ENCODE measurements around the gene HCN3.

HCN3 gene

DNA sequence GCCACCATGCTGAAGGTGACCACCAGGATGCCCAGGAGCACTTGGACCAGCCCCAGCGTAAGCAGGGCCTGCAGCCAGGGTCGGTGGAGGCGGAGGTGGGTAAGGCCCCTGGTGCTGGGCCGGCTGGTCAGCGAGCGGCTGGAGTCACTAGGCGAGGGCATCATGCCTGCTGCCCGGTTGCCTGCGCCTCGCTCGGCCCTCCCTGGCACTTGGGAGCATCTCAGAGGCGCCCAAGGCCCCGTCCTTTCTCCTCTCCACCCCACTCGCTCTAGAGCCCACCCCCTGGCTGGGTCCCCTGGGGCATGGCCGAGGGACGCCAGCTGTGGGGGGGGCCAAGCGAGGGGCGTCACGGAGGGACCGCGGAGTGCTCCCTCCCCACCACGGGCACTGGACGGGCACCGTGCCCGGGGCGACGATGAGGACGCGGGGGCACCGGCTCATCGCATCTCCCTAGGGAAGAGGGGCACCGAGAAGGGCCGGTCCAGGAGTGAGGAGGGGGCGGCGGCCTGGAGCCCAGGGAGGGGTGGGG lies 22.5 kb upstream of the HCN3 start:
- DNase-seq, result no peak

DNA sequence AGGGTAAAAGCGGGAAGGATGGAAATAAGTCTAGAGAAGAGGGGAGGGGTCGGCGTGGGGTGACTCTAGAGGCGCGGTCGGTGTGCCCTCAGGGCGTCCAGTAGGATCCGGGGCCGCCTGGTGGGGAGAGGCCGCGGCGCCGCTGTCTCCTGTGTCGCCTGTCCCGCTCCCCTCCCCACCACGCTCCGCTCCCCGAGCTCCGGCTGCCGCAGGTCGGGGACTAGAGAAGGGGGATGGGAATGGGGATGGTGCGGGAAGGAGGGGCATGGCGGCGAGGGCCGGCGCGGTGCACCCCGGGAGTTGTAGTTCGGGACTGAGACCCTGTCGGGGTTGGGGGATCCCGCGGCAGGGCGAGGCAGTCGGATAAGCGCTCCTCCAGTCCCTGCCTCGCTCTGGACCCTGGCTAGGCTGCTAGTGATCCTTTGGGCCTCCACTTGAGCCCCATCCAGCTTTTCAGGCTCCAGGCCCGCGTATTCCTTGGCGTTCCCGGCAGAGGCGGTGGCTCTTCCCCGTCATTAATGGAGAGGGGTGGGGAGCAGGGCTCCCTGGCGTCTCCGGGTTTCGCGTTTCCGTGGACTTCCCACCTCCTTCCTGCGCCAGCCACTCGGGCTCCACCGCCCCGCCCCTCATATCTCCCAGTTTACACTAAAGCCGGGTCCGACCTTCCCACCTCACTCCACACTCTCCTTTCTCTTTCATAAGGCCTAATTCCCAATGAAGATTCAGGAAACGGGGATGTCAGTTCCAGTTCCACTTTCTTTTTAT lies 21.8 kb upstream of the HCN3 start, which contains the start of gene ENTREP3:
ENTREP3 (minus strand) TSS at position 241 of the 765 bp plus-strand sequence. CDS start 606 bp downstream, outside the sequence.
- DNase-seq, result peak; percentile 67

DNA sequence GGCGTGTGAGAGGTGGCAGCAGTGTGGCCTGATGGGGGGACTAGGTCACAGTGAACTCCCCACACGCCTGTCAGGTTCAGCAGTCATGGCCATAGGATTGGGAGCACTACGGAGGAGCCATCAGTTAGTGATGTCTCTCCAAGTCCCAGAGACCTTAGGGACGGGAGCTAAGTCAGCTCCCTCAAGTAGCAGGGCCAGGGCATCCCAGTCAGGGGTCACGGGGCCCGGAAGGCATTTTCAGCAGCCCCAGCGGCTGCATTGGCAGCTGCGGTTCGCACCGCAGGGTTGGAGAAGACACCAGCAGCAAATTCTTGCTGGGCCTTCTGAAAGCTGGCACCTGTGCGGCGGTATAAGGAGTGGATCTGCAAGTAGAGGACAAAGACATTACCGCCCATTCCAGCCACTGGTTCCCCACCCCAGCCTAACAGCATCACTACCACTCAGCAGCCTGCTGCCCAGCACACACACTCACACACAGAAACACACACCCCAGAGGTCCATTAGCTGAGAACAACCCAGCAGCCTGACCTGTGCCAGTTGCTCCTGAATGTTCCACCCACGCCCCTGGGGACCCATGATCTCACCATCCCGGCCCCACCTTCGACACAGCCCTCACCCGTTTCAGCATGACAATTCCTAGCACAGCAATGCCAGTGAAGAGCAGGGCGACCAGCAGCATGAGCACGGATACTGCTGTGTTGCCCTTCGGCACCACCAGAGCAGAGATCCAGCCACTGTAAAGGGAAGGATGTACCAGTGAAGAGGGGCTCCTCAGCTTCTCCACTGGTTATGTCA lies 21.0 kb upstream of the HCN3 start:
- DNase-seq, result no peak

GRCh38 chr1:155260276-155260675 lies 17.0 kb upstream of the HCN3 start:
- DNase-seq, result no peak

GRCh38 chr1:155261493-155261851 lies 15.8 kb upstream of the HCN3 start:
- DNase-seq, result no peak

DNA sequence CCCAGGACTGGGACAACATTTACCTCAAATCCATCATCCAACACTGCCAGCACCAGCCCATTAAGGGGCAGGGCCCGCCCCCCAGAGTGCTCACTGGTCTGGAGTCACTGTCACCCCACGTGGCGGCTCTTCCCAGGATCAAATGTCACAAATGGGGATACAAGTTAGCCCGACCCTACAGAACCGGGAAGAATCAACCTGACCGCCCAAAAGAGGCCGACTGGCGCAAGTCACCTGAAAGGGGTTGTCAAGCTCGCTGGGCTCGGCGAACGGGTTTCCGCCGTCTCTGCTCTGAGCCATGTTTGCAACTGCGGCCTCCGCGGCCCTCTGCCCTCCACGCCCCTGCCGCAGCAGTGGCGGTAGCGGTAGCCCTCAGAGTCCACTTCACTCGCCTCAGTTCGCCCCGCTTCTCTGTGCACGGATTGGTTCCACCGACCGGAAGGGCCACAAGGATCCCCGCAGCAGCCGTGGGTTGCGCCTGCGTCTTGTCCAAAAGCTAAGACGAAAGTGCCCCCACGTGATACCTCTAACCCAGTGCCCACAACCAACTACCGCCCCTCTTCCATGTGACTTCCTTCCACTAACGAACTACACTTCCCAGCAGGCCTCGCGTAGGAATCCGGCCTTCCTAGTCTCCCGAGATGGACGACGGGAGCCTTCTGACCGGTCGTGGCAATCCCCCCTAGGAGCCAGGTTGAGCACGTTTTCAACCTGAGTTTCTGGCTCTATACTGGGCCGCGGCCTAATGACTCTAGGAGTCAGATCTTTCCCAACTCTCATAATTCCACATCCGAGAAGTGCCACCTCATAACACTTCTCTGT lies 15.2 kb upstream of the HCN3 start, which contains the start of gene SCAMP3:
SCAMP3 (minus strand) TSS at position 509 of the 822 bp plus-strand sequence; CDS start at position 300, 209 bp downstream.
- DNase-seq, result peak; percentile 91

DNA sequence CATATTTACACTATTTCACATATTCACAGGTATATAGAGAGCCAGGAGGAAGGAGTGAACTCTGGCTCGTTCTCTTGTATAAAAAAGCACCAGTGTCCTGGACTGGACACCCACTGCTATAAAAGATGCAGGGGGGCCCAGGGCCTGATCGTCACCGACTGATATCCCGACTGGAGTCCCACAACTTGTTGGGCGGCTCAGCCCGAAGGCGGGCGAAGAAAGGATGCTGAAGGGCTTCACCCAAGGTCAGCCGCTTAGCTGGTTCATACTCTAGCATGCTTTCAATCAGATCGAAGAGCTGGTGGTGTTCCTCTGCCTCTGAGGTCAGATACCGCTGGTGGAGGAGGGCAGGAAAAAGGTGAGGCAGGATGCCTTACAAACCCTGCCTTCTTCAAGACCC lies 14.2 kb upstream of the HCN3 start:
- no peak for DNase-seq

GRCh38 chr1:155266553-155266952 lies 10.7 kb upstream of the HCN3 start:
- DNase-seq, result no peak

- no peak for DNase-seq
Observed at GRCh38 chr1:155267373-155267772, 9.9 kb upstream of the HCN3 start.

DNA sequence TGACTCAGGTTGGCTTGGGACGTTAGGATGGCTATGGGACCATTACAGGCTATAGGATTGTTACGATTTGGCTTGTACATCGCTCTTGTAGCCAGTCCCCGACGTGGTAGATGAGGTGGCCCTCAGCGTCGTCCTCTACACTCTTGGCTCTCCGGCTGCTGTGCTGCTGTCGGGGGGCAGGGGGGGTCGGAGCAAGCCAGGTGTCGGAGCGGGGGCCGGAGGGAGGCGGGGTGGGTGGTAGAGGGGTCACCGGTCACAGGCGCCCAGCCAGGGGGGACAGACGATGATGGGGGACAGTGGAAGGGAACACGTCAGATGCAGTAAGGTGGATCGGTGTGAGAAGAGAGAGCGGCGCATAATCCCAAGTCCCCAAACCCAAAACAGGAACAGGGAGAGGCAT lies 8.6 kb upstream of the HCN3 start:
- no peak for DNase-seq

DNA sequence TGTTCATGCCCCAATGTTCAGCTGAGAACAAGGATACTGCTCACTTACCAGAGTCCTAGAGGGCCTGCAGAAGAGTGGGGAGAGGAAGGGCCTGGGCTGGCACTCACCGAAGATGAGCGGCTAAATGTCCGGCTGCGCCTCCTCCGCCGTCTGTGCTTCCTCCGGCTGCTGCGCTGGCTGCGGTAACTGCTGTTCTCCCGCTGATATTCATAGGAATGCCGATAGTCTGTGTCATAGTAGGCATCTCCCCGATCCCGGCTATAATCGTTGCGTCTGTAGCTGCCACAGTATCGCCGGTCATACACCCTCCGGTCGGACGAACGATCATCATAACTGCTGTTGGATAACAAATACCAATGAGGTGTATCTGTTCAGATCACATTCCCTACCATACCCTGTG lies 7.9 kb upstream of the HCN3 start:
- no peak for DNase-seq

- no peak for DNase-seq
Observed at GRCh38 chr1:155272466-155273342, 4.6 kb upstream of the HCN3 start.

- DNase-seq, result peak; percentile 90
Observed at GRCh38 chr1:155273343-155274245, 3.7 kb upstream of the HCN3 start, which contains the start of gene CLK2. Gene CLK2, minus strand, starts transcription at chr1:155273504. Its CDS starts 2,527 bp downstream, at chr1:155270977.

- peak; percentile 60 for DNase-seq
Observed at GRCh38 chr1:155277902-155278688, 832 bp downstream of the HCN3 start.

- DNase-seq, result no peak
Observed at GRCh38 chr1:155278689-155279160, 1.5 kb downstream of the HCN3 start.

DNA sequence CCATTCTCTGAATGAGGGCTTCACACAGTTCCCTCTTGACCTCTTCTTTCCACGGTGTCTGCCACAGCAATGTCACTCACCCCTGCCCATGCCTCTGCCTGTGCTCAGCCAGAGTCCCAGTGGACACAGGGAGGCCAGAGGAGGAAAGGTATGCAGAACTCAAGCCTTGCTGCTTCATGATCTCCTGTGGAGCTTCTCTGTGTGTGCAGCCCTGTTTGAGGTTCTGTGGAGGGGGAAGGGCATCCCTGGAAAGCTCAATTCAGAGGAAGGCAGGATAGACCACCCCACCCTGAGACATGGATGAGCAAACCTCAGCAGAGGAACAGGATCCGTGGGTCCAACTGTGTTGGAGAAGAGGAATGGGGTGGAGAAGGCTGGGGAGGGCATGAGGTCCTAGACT lies 2.0 kb downstream of the HCN3 start:
- no peak for DNase-seq

DNA sequence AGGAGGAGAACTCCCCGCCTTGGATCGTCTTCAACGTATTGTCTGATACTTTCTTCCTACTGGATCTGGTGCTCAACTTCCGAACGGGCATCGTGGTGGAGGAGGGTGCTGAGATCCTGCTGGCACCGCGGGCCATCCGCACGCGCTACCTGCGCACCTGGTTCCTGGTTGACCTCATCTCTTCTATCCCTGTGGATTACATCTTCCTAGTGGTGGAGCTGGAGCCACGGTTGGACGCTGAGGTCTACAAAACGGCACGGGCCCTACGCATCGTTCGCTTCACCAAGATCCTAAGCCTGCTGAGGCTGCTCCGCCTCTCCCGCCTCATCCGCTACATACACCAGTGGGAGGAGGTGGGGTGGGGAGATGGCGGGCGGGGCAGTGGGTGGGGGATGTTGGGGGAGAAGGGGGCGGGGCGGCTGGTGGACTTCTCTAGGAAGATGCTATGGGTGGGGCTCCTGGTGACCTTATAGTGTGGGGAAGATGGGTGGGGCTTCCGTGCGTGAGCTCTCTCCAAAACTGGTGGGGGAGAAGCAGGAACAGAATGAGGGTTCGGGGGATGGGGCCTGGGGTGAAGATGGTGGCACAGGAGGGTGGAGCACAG lies 5.3 kb downstream of the HCN3 start:
- DNase-seq, result no peak

DNA sequence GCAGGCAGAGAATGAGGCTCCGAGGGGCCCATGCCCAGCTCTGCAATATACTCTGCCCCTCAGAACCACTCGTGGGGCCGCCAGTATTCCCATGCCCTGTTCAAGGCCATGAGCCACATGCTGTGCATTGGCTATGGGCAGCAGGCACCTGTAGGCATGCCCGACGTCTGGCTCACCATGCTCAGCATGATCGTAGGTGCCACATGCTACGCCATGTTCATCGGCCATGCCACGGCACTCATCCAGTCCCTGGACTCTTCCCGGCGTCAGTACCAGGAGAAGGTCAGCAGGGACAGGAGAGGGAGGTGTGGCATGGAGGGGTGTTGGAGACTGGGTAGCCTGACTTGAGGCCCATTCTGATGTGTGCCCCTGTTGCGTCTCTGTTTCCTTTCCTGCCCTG lies 7.2 kb downstream of the HCN3 start:
- DNase-seq, result no peak

- no peak for DNase-seq
Observed at GRCh38 chr1:155285063-155285462, 7.8 kb downstream of the HCN3 start.

Data from CD4-positive, alpha-beta T cell treated with Interleukin-4 for 4 hours (primary cell).